IPS-15b (cell line): ENCODE data around the gene CHKA.

ENCODE experiments used
- H3K27me3 ChIP-seq: one replicate; pipeline ENCODE4 v1.6.1; 2013; ENCODE audit warnings: low read length; ENCODE audit not compliant: control insufficient read depth, insufficient read depth
- H3K36me3 ChIP-seq: one replicate; pipeline ENCODE4 v1.6.1; 2013; ENCODE audit warnings: low read length; ENCODE audit not compliant: control insufficient read depth, insufficient read depth
- H3K4me1 ChIP-seq: one replicate; pipeline ENCODE4 v1.6.1; 2013; ENCODE audit warnings: mild to moderate bottlenecking, low read length; ENCODE audit not compliant: control insufficient read depth, insufficient read depth
- H3K4me3 ChIP-seq: one replicate; pipeline ENCODE4 v1.5.1; 2013; ENCODE audit warnings: low read depth, low read length
- H3K9ac ChIP-seq: one replicate; pipeline ENCODE4 v1.6.1; 2013; ENCODE audit warnings: low read depth, mild to moderate bottlenecking, low read length
- H3K9me3 ChIP-seq: one replicate; pipeline ENCODE4 v1.6.1; 2013; ENCODE audit warnings: mild to moderate bottlenecking, low read length; ENCODE audit not compliant: control insufficient read depth, insufficient read depth

Gene CHKA

GRCh38 chr11:68028802-68029545 lies 92.2 kb downstream of the CHKA start:
- Histone ChIP-seq H3K4me3 (peak overlapping the region; percentile 94), H3K9ac (peak overlapping the region; percentile 16)

GRCh38 chr11:68027667-68028066 lies 93.5 kb downstream of the CHKA start:
- Histone ChIP-seq H3K4me1 (peaks cover 3% of the 10 kb centered on the region), H3K27me3 (no peaks in the 10 kb centered on the region), H3K9ac (no peak overlapping the region), H3K36me3 (peaks cover 16% of the 10 kb centered on the region), H3K4me3 (no peak overlapping the region), H3K9me3 (no peaks in the 10 kb centered on the region)

More at GRCh38 chr11:68028802-68029545, 92.2 kb downstream of the CHKA start:
- Histone ChIP-seq H3K27me3 (no peaks in the 10 kb centered on the region), H3K36me3 (peaks cover 29% of the 10 kb centered on the region), H3K9me3 (no peaks in the 10 kb centered on the region), H3K4me1 (peaks cover 3% of the 10 kb centered on the region)

- Histone ChIP-seq H3K9me3 (no peaks in the 10 kb centered on the region), H3K9ac (no peak overlapping the region), H3K4me3 (no peak overlapping the region), H3K36me3 (peaks cover 9% of the 10 kb centered on the region), H3K4me1 (peaks cover 3% of the 10 kb centered on the region), H3K27me3 (no peaks in the 10 kb centered on the region)
Measured at GRCh38 chr11:68026391-68027105, 94.6 kb downstream of the CHKA start.

- no peaks in the 10 kb centered on the region for H3K27me3 ChIP-seq
- H3K9ac ChIP-seq: no peak overlapping the region
- H3K4me3 ChIP-seq: no peak overlapping the region
- H3K9me3 ChIP-seq: no peaks in the 10 kb centered on the region
- H3K36me3 ChIP-seq: peaks cover 9% of the 10 kb centered on the region
- H3K4me1 ChIP-seq: peaks cover 3% of the 10 kb centered on the region
Measured at GRCh38 chr11:68025047-68025446, 96.1 kb downstream of the CHKA start.

GRCh38 chr11:68024508-68024907 lies 96.7 kb downstream of the CHKA start:
- H3K27me3 ChIP-seq: no peaks in the 10 kb centered on the region
- no peaks in the 10 kb centered on the region for H3K9me3 ChIP-seq
- peaks cover 9% of the 10 kb centered on the region for H3K36me3 ChIP-seq
- no peak overlapping the region for H3K4me3 ChIP-seq
- peaks cover 3% of the 10 kb centered on the region for H3K4me1 ChIP-seq
- no peak overlapping the region for H3K9ac ChIP-seq

- Histone ChIP-seq H3K27me3 (no peaks in the 10 kb centered on the region), H3K4me1 (no peaks in the 10 kb centered on the region), H3K9ac (no peak overlapping the region), H3K4me3 (no peak overlapping the region), H3K36me3 (peaks cover 5% of the 10 kb centered on the region), H3K9me3 (no peaks in the 10 kb centered on the region)
Measured at GRCh38 chr11:68022531-68022930, 98.7 kb downstream of the CHKA start.

- no peaks in the 10 kb centered on the region for H3K9me3 ChIP-seq
- H3K9ac ChIP-seq: no peak overlapping the region
- no peaks in the 10 kb centered on the region for H3K27me3 ChIP-seq
- H3K4me1 ChIP-seq: no peaks in the 10 kb centered on the region
- H3K36me3 ChIP-seq: peaks cover 3% of the 10 kb centered on the region
- no peak overlapping the region for H3K4me3 ChIP-seq
Measured at GRCh38 chr11:68021167-68021787, 99.9 kb downstream of the CHKA start.

- H3K27me3 ChIP-seq: no peaks in the 10 kb centered on the region
- no peaks in the 10 kb centered on the region for H3K4me1 ChIP-seq
- H3K9me3 ChIP-seq: no peaks in the 10 kb centered on the region
- H3K9ac ChIP-seq: no peak overlapping the region
- H3K36me3 ChIP-seq: peaks cover 3% of the 10 kb centered on the region
- H3K4me3 ChIP-seq: no peak overlapping the region
Measured at GRCh38 chr11:68020575-68020974, 100.6 kb downstream of the CHKA start.

- Histone ChIP-seq H3K9me3 (no peaks in the 10 kb centered on the region), H3K4me1 (no peaks in the 10 kb centered on the region), H3K27me3 (no peaks in the 10 kb centered on the region), H3K36me3 (no peaks in the 10 kb centered on the region), H3K9ac (no peak overlapping the region), H3K4me3 (no peak overlapping the region)
Measured at GRCh38 chr11:68019486-68019885, 101.7 kb downstream of the CHKA start.

GRCh38 chr11:68018730-68019190 lies 102.4 kb downstream of the CHKA start:
- Histone ChIP-seq H3K9me3 (no peaks in the 10 kb centered on the region), H3K36me3 (no peaks in the 10 kb centered on the region), H3K27me3 (no peaks in the 10 kb centered on the region), H3K9ac (no peak overlapping the region), H3K4me3 (no peak overlapping the region), H3K4me1 (no peaks in the 10 kb centered on the region)

GRCh38 chr11:68017980-68018729 lies 103.0 kb downstream of the CHKA start:
- no peaks in the 10 kb centered on the region for H3K9me3 ChIP-seq
- no peak overlapping the region for H3K9ac ChIP-seq
- H3K27me3 ChIP-seq: no peaks in the 10 kb centered on the region
- H3K36me3 ChIP-seq: no peaks in the 10 kb centered on the region
- no peaks in the 10 kb centered on the region for H3K4me1 ChIP-seq
- no peak overlapping the region for H3K4me3 ChIP-seq
